ENCODE measurements around the gene COL8A2.
A peak's percentile ranks its signal among the peaks of the same experiment; 100 is the strongest.
"Not testable (repeated sequence)": the region's sequence is repeated elsewhere in the genome, so short reads cannot be mapped to it uniquely, and the experiment has no call there.

Gene COL8A2

DNA sequence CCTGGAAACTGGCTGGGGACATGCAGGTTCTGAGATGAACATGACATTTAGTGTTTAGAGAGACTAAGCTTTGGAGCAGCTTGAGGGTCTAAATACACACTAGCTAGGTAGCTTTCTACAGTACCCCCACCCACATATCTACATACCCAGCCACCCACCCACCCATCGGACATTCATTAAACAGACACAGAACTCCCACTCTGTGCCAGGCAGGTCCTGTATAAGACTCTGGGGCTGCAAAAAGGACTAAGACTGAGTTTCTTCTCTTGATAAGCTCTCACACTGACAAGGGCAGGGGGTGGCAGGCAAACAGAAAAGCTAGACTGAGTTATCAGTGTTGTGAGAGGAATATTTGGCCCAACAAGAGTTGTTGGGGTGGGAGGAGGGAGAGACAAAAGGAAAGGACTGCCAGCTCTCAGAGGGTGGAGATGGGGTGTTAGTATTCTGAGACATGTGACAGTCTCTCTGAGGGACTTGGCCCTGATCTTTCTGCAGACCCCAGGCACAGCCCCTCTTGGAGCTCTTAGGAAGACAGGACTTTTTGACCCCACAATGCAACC, 37.7 kb upstream of the COL8A2 start:
- Histone ChIP-seq H3K4me1 (ENCODE audit: control insufficient read depth, insufficient read depth, low read length) (peaks cover 57% of the 10 kb centered on the region), H3K4me3 (ENCODE audit: low read length) (no peak overlapping the region), H3K36me3 (ENCODE audit: control insufficient read depth, insufficient read depth, low read length) (peaks cover 3% of the 10 kb centered on the region), H3K27me3 (ENCODE audit: control insufficient read depth, insufficient read depth, low read length) (no peaks in the 10 kb centered on the region), H3K27ac (ENCODE audit: low read depth, low read length) (peak overlapping the region; percentile 82), H3K9ac (ENCODE audit: low read length) (no peak overlapping the region)

DNA sequence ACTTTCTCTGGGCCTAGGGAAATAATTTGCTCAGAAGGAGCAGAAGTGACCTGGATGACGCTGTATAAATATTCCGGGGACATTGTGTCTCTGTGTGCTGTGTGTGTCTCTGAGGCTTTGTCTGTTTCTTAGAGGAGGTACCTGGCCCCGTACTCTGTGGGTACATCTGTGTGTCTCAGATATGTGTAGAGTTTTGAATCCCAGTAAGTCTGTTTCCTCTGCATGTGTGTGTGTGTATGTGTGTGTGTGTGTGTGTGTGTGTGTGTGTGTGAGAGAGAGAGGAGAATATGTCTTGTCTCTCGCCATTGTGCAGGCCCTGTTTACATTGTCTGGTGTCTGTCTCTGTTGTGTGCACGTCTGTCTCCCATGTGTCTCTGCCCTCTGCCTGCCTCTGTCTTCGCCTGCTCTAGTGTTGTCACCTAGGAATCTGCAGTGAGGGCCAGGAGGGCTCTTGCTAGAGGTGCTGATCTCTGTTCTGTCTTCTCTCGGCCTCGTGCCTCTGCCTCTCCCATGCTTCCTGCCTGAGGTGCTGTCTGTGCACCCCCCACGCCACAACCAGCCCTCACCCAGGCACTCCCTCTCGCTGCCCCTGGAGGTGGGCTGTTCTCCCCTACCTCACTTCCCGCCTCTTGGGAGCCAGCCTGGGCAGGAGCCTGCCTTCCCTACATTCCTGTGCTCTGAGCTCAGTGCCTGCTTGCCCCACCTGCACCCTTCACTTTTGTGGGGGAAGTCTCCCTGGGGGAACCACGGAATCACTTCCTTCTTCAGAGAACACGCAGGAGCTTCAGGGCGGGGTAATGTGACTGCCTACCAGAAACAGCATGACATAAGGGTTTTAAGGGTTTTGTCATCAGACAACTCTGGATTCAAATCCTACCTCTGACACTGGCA, 36.9 kb upstream of the COL8A2 start:
- H3K4me1 ChIP-seq (ENCODE audit: control insufficient read depth, insufficient read depth, low read length): peaks cover 48% of the 10 kb centered on the region

DNA sequence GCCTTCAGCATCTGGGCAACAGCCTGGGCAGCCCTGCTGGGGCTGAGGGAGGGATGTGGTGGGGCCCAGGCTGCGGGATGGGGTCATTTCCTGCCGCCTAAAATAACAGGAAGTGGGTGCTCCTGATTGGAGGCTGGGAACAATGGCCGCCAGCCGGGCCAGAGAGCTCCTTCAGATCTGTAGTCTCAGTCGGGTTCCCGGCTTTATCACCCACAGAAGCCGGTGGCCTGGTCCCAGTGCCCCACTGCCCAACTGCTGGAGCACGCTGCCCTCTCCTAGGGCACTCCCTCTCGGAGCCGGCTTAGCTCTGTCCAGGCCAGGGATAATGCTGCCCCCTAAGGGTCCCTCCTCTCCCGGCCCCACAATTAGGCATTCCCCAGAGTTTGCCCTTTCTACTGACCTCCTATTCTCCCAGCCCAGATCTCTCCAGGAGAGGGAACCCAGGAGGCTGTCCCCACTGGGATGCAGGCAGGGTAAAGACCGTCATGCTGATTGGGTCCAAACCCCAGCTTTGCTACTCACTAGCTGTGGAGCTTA, 36.0 kb upstream of the COL8A2 start:
- peaks cover 42% of the 10 kb centered on the region for H3K4me1 ChIP-seq (ENCODE audit: control insufficient read depth, insufficient read depth, low read length)
- no peaks in the 10 kb centered on the region for H3K27me3 ChIP-seq (ENCODE audit: control insufficient read depth, insufficient read depth, low read length)
- H3K9ac ChIP-seq (ENCODE audit: low read length): peak overlapping the region; percentile 38
- no peaks in the 10 kb centered on the region for H3K36me3 ChIP-seq (ENCODE audit: control insufficient read depth, insufficient read depth, low read length)
- peak overlapping the region; percentile 57 for H3K4me3 ChIP-seq (ENCODE audit: low read length)
- peak overlapping the region; percentile 82 for H3K27ac ChIP-seq (ENCODE audit: low read depth, low read length)

More for the DNA sequence above, 36.9 kb upstream of the COL8A2 start:
- H3K27me3 ChIP-seq (ENCODE audit: control insufficient read depth, insufficient read depth, low read length): no peaks in the 10 kb centered on the region
- H3K36me3 ChIP-seq (ENCODE audit: control insufficient read depth, insufficient read depth, low read length): no peaks in the 10 kb centered on the region
- H3K27ac ChIP-seq (ENCODE audit: low read depth, low read length): peak overlapping the region; percentile 82
- peak overlapping the region; percentile 57 for H3K4me3 ChIP-seq (ENCODE audit: low read length)
- H3K9ac ChIP-seq (ENCODE audit: low read length): no peak overlapping the region

DNA sequence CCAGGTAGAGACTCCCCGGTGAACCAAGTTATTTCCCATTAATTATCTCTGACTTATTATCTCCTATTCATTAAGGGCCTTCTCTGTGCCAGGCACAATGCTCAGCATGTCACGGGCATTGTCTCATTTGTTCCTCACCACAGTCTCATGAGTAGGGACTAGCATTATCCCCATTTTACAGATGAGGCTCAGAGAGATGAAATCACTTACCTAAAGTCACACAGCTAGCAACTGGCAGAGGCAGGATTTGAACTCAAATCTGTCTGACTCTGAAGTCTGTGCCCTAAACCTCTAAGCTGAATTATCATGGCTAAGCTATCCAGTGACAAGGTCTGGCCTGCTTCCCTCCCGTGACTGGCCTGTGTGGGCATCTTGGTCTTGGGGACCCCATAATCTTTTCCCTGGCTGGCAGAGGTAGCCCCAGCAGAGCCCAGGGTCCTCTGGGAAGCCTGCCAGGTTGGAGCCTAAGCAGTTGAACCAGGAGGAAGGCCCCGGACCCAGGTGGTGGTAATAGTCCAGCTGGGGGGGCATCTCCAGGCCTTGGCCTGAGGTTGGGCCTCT, 35.4 kb upstream of the COL8A2 start:
- H3K27me3 ChIP-seq (ENCODE audit: control insufficient read depth, insufficient read depth, low read length): no peaks in the 10 kb centered on the region
- H3K4me3 ChIP-seq (ENCODE audit: low read length): peak overlapping the region; percentile 57
- H3K4me1 ChIP-seq (ENCODE audit: control insufficient read depth, insufficient read depth, low read length): peaks cover 39% of the 10 kb centered on the region
- no peak overlapping the region for H3K9ac ChIP-seq (ENCODE audit: low read length)
- no peaks in the 10 kb centered on the region for H3K36me3 ChIP-seq (ENCODE audit: control insufficient read depth, insufficient read depth, low read length)
- peak overlapping the region; percentile 82 for H3K27ac ChIP-seq (ENCODE audit: low read depth, low read length)

GRCh38 chr1:36159614-36160387, 34.8 kb upstream of the COL8A2 start:
- Histone ChIP-seq H3K27me3 (ENCODE audit: control insufficient read depth, insufficient read depth, low read length) (no peaks in the 10 kb centered on the region), H3K27ac (ENCODE audit: low read depth, low read length) (peak overlapping the region; percentile 82), H3K36me3 (ENCODE audit: control insufficient read depth, insufficient read depth, low read length) (no peaks in the 10 kb centered on the region), H3K4me1 (ENCODE audit: control insufficient read depth, insufficient read depth, low read length) (peaks cover 43% of the 10 kb centered on the region), H3K4me3 (ENCODE audit: low read length) (peak overlapping the region; percentile 57), H3K9ac (ENCODE audit: low read length) (no peak overlapping the region)

DNA sequence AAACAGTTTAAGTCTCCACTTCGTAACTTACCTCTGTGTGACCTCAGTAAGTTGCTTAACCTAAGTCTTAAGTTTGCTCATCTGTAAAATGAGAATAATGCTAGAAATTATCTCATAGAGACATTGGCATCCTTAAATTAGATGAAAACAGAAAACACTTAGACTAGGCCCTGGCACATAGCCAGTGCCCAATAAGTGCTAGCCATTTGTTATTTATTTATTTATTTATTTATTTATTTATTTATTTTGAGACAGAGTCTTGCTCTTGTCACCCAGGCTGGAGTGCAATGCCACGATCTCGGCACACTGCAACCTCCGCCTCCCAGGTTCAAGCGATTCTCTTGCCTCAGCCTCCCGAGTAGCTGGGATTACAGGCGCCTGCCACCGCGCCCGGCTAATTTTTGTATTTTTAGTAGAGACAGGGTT, 33.8 kb upstream of the COL8A2 start:
- not testable (repeated sequence) for H3K9ac ChIP-seq (ENCODE audit: low read length); H3K27me3 ChIP-seq (ENCODE audit: control insufficient read depth, insufficient read depth, low read length); H3K36me3 ChIP-seq (ENCODE audit: control insufficient read depth, insufficient read depth, low read length)
- peaks cover 46% of the 10 kb centered on the region for H3K4me1 ChIP-seq (ENCODE audit: control insufficient read depth, insufficient read depth, low read length)
- peak overlapping the region; percentile 88 for H3K4me3 ChIP-seq (ENCODE audit: low read length)
- peak overlapping the region; percentile 97 for H3K27ac ChIP-seq (ENCODE audit: low read depth, low read length)

GRCh38 chr1:36157973-36158826, 33.2 kb upstream of the COL8A2 start:
- Histone ChIP-seq H3K27me3 (ENCODE audit: control insufficient read depth, insufficient read depth, low read length) (no peaks in the 10 kb centered on the region), H3K4me1 (ENCODE audit: control insufficient read depth, insufficient read depth, low read length) (peaks cover 46% of the 10 kb centered on the region), H3K9ac (ENCODE audit: low read length) (peak overlapping the region; percentile 18), H3K36me3 (ENCODE audit: control insufficient read depth, insufficient read depth, low read length) (no peaks in the 10 kb centered on the region), H3K4me3 (ENCODE audit: low read length) (peak overlapping the region; percentile 88), H3K27ac (ENCODE audit: low read depth, low read length) (peak overlapping the region; percentile 97)

DNA sequence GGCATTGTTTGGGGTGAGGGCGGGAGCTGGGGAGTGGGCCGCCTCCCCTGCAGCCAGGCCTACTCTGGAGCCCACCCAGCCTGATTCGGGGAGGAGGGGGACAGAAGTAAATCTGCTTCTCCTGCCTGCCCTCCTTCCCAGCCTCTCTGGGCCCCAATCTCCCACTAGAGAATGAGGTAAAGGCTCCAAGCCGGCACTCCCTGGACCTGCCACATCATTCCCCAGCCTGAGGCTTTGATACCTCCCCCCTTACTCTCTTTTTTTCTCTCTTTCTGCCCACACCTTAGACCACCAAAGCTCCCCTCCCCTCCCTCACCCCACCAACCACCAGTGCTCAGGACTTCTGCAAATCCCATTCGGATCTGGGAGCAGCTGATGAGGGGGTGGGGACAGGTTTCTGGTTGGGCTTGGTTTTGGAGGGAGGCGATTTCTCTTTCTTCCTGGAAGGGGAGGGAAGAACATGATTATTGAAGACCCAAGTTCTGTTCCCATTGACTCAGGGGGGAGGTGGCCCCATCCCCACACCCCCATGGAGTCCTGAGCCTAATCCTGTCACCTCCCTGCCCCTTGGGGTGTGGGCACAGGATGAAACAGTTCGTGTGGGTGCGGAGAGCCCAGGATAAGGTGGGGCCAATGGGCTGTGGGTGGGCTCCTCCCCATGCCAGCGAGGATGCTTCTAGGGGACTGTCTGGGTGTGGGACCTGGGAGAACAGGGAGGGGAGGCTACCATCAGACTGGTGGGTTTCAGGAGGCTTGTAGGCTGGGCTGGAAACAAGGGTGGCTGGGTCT, 32.3 kb upstream of the COL8A2 start:
- Histone ChIP-seq H3K27me3 (ENCODE audit: control insufficient read depth, insufficient read depth, low read length) (no peaks in the 10 kb centered on the region), H3K27ac (ENCODE audit: low read depth, low read length) (peak overlapping the region; percentile 97), H3K36me3 (ENCODE audit: control insufficient read depth, insufficient read depth, low read length) (no peaks in the 10 kb centered on the region), H3K4me3 (ENCODE audit: low read length) (peak overlapping the region; percentile 88), H3K4me1 (ENCODE audit: control insufficient read depth, insufficient read depth, low read length) (peaks cover 46% of the 10 kb centered on the region), H3K9ac (ENCODE audit: low read length) (peak overlapping the region; percentile 43)

DNA sequence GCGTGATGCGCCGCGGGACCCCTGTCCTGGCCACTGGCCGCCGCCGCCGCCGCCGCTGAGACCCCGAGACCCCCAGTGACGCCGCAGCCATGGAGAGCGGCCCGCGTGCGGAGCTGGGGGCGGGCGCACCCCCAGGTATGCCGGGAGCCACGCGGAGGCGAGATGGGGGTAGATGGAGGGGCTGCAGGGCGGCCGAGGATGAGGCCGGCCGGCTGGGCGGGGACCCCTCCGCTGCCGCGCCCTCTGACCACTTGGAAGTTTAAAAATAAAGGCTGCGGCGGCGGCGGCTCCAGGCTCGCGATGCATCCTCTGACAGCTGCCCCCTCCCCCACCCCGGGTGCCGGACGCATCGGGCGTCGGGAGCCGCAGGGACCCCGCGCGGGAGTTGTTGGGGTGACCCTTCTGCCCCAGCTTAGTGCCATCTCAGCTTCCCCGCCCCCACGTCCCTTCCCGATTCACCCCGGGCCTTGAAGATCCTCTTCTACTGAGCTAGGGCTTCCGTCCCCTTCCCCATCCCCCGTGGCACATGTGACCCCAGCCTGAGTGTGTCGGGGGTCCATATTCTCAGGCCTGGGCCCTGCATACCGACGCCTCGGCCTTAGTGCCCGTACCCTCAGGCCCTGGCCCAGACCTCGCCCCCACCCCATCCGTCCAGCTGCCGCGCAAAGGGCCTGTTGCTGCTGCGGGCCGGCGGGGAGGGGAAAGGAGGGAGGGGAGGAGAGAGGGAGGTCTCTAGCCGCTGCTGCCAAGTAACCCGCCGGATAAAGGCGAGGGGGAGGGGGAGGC, 31.5 kb upstream of the COL8A2 start:
- Histone ChIP-seq H3K36me3 (ENCODE audit: control insufficient read depth, insufficient read depth, low read length) (no peaks in the 10 kb centered on the region), H3K27me3 (ENCODE audit: control insufficient read depth, insufficient read depth, low read length) (no peaks in the 10 kb centered on the region), H3K9ac (ENCODE audit: low read length) (peak overlapping the region; percentile 90), H3K4me1 (ENCODE audit: control insufficient read depth, insufficient read depth, low read length) (peaks cover 44% of the 10 kb centered on the region), H3K4me3 (ENCODE audit: low read length) (peak overlapping the region; percentile 88), H3K27ac (ENCODE audit: low read depth, low read length) (peak overlapping the region; percentile 97)

Measured in rectal smooth muscle tissue (tissue), 1 donor.